Activated CD8-positive, alpha-beta memory T cell treated with anti-CD3 and anti-CD28 coated beads, Interleukin-2, amount 50 U/mL, for 48 hours (primary cell): ENCODE results near the gene PCAT7.
"Not testable (repeated sequence)": the region's sequence is repeated elsewhere in the genome, so short reads cannot be mapped to it uniquely, and the experiment has no call there.

ENCODE experiments used
- DNase-seq: peaks from one replicate; pipeline ENCODE4 v3.0.0-alpha.2; 2020

The PCAT7 gene

GRCh38 chr9:94564279-94564678, 9.4 kb downstream of the PCAT7 start:
- not testable (repeated sequence) for DNase-seq

- DNase-seq: no peak
These were observed 11.7 kb downstream of the PCAT7 start for GRCh38 chr9:94566550-94566949.

DNA sequence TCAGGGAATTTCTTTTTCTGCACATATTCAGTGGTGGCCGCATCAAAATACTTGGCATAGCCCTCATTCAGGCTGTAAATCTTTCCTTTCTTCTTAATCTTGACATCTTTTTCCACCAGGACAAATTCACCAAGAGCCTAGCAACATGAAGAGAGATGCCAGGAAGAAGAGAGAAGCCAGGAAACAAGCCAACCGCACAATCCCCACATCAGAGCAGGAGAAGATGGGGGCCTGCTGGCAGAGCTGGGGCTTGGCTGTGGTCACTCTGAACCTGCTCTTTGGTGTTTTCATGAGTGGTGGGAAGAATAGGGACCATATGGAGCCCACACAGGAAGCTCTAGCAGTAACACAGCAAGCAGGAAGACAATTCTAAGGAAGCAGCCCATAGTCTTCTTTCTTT, 12.4 kb downstream of the PCAT7 start:
- DNase-seq: no peak

DNA sequence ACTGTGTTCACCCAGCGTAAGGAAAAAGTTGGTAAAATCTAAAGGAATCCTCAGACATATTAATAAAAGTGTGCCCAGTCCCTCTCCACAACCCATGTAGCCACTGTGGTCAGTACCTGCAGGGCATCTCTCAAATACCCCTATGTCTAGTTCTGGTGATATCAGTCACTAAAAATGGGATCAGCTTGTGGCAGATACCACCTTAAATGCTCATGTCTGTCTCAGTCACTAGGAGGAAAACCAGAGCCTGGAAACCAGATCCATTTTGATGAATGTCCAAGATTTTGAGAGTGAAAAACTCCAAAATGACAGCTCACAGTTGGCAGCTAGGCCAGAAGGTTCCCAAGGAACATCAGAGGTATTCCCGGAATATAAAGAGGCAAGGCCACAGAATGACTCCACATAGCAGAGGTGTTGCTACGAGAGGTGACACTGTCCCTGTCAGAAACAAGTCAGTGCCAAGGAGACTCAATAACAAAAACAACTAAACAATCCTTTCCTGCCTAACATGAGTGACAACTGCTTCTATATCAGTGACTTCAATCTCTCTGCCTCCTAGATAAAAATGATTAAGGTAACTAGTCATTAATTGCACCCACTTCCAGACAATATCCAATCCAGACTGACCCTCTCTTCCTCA, 13.5 kb downstream of the PCAT7 start:
- DNase-seq: no peak

DNA sequence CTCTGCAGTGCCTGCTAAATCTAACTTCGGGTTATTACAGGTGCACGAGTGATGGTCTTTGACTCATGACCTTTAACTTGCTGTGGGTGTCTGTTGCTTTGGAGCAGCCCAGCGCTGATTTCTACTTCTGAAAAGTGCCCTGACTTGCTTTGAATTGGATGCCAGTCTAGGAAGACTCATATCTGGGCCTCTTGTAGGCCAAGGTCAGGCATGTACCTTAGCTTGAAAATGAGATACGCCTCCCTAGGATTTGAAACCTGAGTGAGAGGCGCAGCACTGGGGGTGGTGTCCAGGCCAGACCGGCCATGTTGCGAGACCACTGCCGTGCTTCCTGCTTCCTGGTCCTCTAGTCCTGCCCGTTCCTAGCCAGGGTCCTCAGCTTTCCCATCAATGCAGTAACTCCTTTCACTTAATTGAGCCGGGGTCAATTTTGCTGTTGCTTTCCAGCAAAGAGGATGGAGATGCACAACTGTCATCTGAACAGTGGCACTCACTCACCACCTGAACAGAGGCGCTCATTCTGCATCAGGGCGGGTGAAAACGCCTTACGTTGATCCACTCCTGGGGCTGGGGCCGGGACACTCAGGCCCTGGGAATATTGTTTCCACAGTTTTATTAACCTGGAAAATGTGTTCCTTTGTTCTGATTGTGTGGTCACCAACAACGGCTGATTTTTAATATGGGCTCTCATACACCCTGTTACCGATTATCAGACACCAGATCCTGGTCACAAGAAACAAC, 14.3 kb downstream of the PCAT7 start:
- no peak for DNase-seq

DNA sequence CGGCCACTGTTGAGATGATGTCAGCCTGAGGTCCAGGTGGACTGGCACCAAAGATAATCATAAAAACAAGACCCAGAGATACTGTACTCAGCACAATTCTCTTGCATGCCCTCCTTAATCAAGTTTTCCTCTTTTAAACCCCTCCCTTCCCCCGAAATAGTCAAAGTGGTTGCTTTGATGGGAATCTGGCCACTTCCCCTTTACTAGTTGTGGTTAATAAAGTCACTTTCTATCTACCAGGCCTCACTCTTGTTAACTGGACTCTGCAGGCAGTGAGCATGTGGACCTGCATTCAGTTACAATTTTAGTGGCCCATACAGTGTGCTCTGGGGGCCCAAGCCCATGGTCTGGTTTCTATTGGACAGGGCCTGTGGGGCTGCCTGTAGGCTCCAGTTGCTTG, 21.2 kb downstream of the PCAT7 start:
- no peak for DNase-seq

DNA sequence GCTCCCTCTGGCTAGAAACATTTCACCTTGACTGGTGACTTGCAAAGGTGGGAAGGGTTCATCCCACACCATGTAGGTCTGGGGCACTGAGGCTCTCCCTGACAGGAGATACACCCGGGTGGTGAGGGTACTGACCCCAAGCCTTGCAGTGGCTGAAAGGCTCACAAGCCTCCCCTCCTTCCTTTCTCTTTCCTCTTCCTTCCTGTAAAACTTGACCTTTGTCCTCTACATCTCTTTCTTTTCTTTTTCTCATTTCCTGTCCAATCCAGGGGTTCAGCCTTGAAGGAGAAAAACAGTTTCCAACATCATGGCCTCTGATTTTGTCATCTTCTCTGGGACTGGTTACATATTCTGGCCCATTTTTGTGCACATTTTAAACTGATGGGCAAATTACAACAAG, 22.2 kb downstream of the PCAT7 start:
- DNase-seq: no peak

GRCh38 chr9:94577571-94577970, 22.7 kb downstream of the PCAT7 start:
- no peak for DNase-seq

DNA sequence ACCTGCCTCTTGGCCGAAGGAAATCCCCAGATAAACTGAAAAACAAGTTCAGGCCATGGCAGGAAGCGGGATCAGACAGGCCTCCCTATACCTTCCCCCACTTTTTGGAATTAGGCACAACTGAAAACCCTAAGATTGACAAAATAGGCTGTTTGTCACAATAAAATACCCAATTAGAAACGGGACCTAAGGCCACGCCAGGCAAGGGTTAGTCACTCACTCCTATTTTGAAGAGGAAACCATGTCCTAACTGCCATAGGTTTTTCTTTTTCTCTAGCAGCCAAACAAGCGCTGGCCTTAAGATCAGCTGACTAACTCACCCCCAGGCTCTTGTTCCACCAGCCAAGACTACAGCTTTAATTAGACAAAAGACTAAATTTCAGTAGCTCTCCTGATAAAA, 26.8 kb downstream of the PCAT7 start:
- DNase-seq: no peak

GRCh38 chr9:94584555-94584954, 29.7 kb downstream of the PCAT7 start:
- no peak for DNase-seq

DNA sequence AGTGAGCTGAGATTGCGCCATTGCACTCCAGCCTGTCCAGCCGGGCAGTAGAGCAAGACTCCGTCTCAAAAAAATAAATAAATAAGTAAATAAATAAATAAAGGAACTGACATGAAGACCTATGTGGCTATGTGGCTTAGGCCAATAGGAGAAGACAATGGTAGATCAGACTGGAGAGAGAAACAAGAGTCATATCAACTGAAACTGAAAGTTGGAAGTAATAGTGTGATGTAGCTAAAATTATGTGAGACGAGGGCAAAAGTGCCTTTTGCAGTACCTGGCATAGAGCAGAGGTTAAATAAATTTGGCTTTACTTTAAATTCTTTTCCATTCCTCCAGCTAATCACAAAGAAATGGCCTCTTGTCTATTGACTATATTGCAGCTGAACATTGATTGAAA, 31.4 kb downstream of the PCAT7 start:
- DNase-seq: no peak

DNA sequence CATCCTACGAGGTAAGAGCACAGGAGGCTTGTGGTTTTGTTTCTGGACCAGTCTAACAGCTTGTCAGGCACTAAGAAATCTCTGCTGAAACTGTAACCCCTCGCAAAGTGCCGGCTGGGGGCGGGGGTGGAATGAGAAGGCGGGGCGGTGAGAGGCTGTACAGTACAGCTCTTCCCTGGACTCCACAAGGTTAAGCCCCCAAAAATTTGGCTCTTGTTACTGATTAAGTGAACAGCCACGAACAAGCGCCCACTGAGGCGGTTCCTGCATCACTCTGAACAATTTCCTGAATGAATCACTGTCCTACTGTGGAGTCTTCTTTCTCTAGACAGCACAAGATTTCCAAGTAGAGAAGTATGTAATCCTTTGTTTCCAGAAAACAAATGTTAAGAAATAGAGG, 31.9 kb downstream of the PCAT7 start:
- no peak for DNase-seq

GRCh38 chr9:94588681-94589080, 33.8 kb downstream of the PCAT7 start:
- no peak for DNase-seq

GRCh38 chr9:94591046-94591545, 36.2 kb downstream of the PCAT7 start:
- not testable (repeated sequence) for DNase-seq

DNA sequence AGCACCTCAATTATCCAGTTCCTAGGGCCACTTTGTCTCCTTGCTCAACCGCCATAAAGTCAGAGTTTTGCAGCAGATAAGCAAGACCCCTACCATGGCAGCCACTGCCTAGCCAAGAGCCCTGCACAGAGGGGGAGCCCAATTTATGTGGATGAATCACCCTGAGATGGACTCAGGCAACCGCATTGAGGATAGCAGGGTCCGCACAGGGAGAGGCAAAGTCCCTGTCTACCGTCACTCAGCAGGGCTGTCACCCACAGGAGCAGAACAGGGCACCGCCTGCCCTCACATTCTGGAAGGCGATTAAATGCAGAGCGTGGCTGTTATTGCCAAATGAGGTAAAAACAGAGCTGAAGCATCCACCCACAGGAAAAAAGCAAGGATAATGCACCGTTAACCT, 37.0 kb downstream of the PCAT7 start:
- no peak for DNase-seq

GRCh38 chr9:94592683-94593082, 37.8 kb downstream of the PCAT7 start:
- DNase-seq: not testable (repeated sequence)

DNA sequence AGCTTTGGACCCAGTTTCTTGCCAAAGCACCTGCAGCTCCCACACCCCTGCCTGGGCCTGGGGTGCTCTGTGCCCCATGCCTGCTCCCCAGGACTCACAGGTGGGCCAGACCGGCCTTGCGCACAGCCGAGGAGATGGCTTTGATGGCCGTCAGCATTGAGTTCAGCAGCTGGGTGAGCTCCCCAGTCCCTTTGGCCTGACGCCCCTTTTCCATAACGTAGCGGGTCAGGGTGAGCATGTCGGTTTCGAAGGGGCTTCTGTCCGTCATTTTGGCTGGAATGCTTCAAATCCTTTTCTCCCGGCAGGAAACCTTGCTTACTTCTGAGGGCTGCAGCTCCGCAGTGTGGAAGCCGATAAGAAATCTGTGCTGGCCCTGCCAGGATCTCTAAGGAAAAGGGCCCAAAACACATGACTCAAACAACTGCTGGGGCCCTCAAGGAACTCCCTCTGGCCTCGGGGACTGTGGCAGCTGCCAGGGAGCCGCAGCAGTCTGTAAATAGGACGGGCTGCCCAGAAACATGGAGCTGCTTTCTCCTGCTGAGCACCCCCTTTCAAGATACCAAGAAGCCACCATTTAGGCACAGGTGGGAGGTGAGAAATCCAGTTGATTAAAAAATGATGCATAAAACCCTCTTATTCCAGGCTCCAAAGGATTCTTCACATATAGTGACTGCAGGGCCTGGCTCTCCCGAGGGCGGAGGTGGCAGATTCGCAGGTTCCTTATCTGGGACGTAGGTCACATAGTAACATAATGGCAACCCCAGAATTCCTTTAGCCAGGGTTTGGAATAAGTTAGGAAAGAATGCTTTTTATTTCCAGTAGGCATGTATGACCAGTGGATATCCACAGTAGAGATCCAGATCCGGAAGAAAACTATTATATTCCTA, 38.8 kb downstream of the PCAT7 start, which contains the start of gene FBP2:
Gene FBP2, minus strand, starts transcription at position 366 of the 887 bp plus-strand sequence. Its CDS starts 98 bp downstream, at position 268.
- no peak for DNase-seq

GRCh38 chr9:94599102-94599501, 44.2 kb downstream of the PCAT7 start:
- DNase-seq: no peak

DNA sequence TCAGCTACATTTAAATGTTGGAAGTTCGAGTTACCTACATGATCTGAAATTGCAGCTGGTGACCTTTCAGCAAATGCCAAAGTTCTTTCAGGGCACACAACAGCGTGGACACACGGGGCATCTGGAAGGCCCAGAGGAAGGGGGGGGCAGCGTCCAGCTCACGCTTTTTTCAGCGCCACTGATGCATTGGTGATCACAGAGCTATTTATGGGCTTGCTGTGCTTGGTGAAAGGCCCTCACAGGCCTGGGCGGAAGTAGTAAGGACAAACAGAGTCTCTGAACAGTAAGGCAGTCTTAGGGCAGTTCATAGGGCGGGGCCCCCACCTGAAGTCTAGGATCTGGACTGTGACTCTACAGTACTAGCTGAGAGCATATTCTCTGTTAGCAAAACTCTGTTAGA, 45.4 kb downstream of the PCAT7 start:
- no peak for DNase-seq

DNA sequence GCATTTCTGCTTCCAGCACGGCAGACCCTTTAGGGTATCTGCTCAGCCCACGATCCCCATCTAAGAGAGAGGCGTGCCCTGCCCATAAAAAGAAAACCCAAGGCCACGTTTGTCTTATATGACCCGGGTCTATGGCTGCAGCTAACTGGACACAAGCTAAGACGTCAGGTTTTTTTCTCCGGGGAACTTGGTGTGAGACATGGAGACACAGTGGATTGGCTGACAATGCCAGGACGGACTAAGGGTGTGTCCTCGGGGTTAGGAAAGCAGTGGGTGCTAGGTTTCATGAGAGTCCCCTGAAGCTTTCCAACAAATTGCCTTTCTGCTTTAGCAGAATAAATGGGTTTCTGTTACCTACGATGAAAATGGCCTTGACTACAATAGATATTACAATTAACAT, 45.8 kb downstream of the PCAT7 start:
- DNase-seq: no peak

DNA sequence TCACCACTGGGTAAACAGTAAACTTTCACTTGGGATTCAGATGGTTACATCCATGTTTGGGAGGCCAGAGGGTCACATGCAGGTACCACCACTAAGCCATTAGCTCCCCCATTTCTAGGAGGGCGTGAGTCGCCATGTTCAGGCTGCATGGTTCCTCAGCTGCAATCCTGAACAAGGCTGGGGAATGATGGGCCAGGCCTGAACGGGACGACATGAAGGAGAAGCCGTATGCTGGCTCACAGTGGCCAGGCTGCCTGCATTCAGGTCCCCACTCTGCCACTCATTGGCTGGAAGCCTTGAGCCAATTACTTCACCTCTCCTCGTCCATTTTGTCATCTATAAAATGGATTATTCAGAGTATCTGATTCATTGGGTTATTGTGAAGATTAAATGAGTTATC, 47.8 kb downstream of the PCAT7 start:
- no peak for DNase-seq

DNA sequence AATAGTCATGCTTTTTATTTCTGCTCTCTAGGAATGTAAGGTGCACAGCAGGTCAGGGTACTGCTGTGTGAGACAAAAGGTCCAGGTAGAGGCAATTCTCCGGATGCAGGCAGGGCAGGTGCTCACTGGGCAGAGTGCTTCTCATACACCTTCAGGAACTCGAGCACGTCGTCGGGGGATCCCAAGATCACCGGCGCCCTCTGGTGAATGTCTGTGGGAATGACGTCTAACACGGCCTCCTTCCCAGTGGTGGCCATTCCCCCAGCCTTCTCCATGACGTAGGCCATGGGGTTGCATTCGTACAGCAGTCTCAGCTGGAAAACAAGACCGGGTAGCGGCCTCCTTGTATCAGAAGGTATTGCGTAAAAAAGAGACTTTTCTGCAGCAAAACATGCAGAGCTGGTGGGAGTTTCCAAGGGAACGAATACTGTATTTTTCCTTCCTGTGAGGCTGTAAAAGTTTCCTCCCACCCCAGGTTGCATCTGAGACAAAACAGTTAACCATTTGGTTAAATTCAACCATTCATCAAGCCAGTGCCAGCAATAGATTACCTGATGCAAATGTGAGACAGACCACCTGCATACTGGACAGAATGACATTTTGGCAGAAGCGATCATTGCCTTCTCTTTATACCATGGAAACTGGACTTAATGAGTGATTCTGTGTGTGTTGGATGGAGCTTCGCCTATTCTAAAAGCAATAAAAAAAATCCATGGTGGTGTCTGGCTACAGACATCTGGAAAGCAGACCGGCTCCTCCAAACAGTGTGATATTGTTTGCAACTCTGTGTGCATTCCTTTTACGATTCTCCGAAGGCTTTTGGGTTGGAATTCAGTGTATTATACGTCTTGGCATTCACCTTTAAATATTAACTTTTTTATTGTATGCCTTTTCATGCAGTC, 48.6 kb downstream of the PCAT7 start:
- DNase-seq: peak; percentile 87
